Cardiac muscle cell (in vitro differentiated cells and primary cell): ENCODE results near the gene HNRNPH1. TPM values are rescaled to one million over a fixed set of nuclear protein-coding genes. Genes with fewer than 3 reads are reported as not detected.

Source experiments
- DNase-seq, 2 donors: peaks; one replicate each; pipeline versions ENCODE4 v3.0.0 to v3.0.0-alpha.2; 2010 to 2017; ENCODE audit warnings: low read depth in 1 of 2, low spot score in 1 of 2
- H3K27ac ChIP-seq: fragments of 200-600 bp; sonication (generic); 2 replicates; pipeline ENCODE4 v1.5.1; 2016
- H3K27me3 ChIP-seq: fragments of 200-600 bp; sonication (generic); 2 replicates; pipeline ENCODE4 v1.6.0; 2016; ENCODE audit warnings: control low read depth
- H3K36me3 ChIP-seq: fragments of 200-600 bp; sonication (generic); 2 replicates; pipeline ENCODE4 v1.5.1; 2016; ENCODE audit warnings: control low read depth
- H3K4me1 ChIP-seq: fragments of 200-600 bp; sonication (generic); 2 replicates; pipeline ENCODE4 v1.8.1; 2017; ENCODE audit warnings: low read depth, mild to moderate bottlenecking, mixed run types
- H3K4me3 ChIP-seq: fragments of 200-600 bp; sonication (generic); 2 replicates; pipeline ENCODE4 v1.5.1; 2016; ENCODE audit warnings: mild to moderate bottlenecking
- H3K9me3 ChIP-seq: fragments of 200-600 bp; sonication (generic); 2 replicates; pipeline ENCODE4 v1.5.1; 2017; ENCODE audit warnings: low read depth, mild to moderate bottlenecking, control low read depth
- CTCF ChIP-seq: IDR thresholded peaks from 2 replicates; pipeline ENCODE4 v1.5.1; 2012; ENCODE audit warnings: low read depth, mild to moderate bottlenecking, low read length
- polyA plus RNA-seq: library from polyadenylated mRNA; unstranded; fragments of >200 nt; fragmentation: Nextera tagmentation; extraction: Ambion mirVana; gene quantifications from 2 replicates; pipeline ENCODE4 v1.2.1, GENCODE V29; 2016
- total RNA-seq: library from RNA; depleted of rRNA; stranded (reverse); fragments of >200 nt; gene quantifications from 2 replicates; pipeline ENCODE4 v1.2.3, GENCODE V29; 2016

Gene HNRNPH1
- total and polyA plus RNA-seq, 2 experiments from 2014 or later, result 119 to 467 TPM

- peak in 1 of 2 donors; percentile 79 for DNase-seq
Observed at GRCh38 chr5:179623906-179624741, 653 bp upstream of the HNRNPH1 start.

DNA sequence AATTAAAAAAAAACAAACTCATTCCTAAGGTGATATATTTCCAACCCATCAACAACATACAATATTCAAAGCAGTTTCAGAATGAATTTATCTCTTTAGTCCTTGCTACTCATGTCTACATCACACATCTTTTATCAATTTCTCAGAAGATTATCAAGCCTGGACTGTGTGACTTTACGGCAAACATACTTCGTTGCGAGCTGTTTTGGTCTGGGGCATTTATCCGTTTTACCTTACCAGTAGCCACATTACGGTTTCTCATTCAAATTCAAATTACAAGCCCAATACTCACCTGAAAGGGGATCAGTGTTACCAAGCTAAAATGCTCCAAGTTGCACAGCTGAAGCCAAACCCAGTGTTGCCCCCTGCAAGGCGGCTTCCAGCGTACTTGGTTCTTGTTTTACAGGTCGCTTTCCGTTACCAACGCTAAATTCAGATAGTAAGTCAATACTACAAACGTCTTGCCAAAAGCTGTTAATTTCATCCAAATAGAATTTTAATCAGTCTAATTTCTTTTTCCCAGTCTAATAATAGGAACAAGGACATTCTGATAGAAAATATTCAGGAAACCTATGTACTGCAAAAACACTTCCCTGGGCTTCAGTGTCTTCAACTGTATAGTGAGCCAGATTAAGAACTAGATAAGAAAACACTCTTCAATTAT is 1.8 kb downstream of the HNRNPH1 start:
- Histone ChIP-seq H3K4me1 (peaks cover 33% of the 10 kb centered on the region), H3K27me3 (no peaks in the 10 kb centered on the region), H3K27ac (no peak overlapping the region), H3K36me3 (peaks cover 54% of the 10 kb centered on the region), H3K9me3 (no peaks in the 10 kb centered on the region), H3K4me3 (peak overlapping the region; percentile 79)
- DNase-seq, result no peak
- TF ChIP-seq CTCF, result no peak

More at GRCh38 chr5:179623906-179624741, 653 bp upstream of the HNRNPH1 start:
- Histone ChIP-seq H3K4me1 (peaks cover 33% of the 10 kb centered on the region), H3K27ac (peak overlapping the region; percentile 97), H3K4me3 (peak overlapping the region; percentile 31), H3K9me3 (no peaks in the 10 kb centered on the region), H3K27me3 (no peaks in the 10 kb centered on the region), H3K36me3 (peaks cover 29% of the 10 kb centered on the region)
- no peak for TF ChIP-seq CTCF

- Histone ChIP-seq H3K36me3 (peaks cover 62% of the 10 kb centered on the region), H3K9me3 (no peaks in the 10 kb centered on the region), H3K4me1 (peaks cover 33% of the 10 kb centered on the region), H3K4me3 (peak overlapping the region; percentile 79), H3K27ac (peak overlapping the region; percentile 42), H3K27me3 (no peaks in the 10 kb centered on the region)
- DNase-seq, result no peak
- TF ChIP-seq CTCF, result no peak
Observed at GRCh38 chr5:179620703-179621350, 2.6 kb downstream of the HNRNPH1 start.

DNA sequence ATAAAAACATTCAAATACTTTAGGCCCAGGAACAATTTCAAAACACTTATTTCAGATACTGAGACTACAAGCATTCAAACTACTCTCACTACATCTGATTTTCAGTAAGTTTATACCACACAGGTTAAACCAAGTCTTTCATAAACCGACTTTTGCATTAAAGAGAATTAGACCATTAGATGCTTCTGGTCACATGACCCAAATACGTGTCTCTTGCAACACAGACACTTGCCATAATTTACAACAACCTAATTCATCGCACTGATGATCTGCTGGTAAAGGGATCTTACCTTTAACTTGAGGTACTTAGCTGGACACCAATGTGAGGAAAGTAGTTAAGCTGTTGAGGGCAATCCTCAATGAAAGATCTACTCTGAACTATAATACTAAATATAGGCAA is 3.2 kb downstream of the HNRNPH1 start:
- H3K27me3 ChIP-seq, result no peaks in the 10 kb centered on the region
- H3K4me1 ChIP-seq, result peaks cover 33% of the 10 kb centered on the region
- H3K27ac ChIP-seq, result no peak overlapping the region
- TF ChIP-seq CTCF, result no peak
- H3K36me3 ChIP-seq, result peaks cover 68% of the 10 kb centered on the region
- H3K4me3 ChIP-seq, result peak overlapping the region; percentile 79
- DNase-seq, result no peak
- H3K9me3 ChIP-seq, result no peaks in the 10 kb centered on the region

- Histone ChIP-seq H3K4me3 (peak overlapping the region; percentile 79), H3K36me3 (peaks cover 73% of the 10 kb centered on the region), H3K27me3 (no peaks in the 10 kb centered on the region), H3K4me1 (peaks cover 33% of the 10 kb centered on the region), H3K27ac (peak overlapping the region; percentile 7), H3K9me3 (no peaks in the 10 kb centered on the region)
- no peak for DNase-seq
- TF ChIP-seq CTCF, result no peak
Observed at GRCh38 chr5:179619776-179620175, 3.7 kb downstream of the HNRNPH1 start.
